Gastrocnemius medialis (tissue), 4 donors: ENCODE measurements around the gene NMT2.

Experiments
- CTCF ChIP-seq, 5 experiments: fragments of 450-650 bp in 3 of 5; fragments of 200-600 bp in 2 of 5; sonication (generic) in 2 of 5; IDR thresholded peaks in 4 of 5; conservative IDR thresholded peaks in 1 of 5; 1 replicate in 4 of 5; 2 replicates in 1 of 5; pipeline ENCODE4 v1.5.1; 2016 to 2019; ENCODE audit warnings: antibody characterized with exemption in 5 of 5, mild to moderate bottlenecking in 3 of 5, moderate library complexity in 3 of 5
- POLR2A ChIP-seq, 2 donors: fragments of 450-650 bp; IDR thresholded peaks; one replicate each; pipeline ENCODE4 v1.6.1; 2017; ENCODE audit warnings: antibody characterized with exemption in 2 of 2, mild to moderate bottlenecking in 2 of 2, moderate library complexity in 2 of 2

GRCh38 chr10:15092855-15093408 is 75.6 kb downstream of the NMT2 start:
- TF ChIP-seq CTCF (IDR thresholded peaks at IDR 0.05 in 4 of 5, conservative IDR thresholded peaks at IDR 0.05 in 1 of 5) (no peak), POLR2A (IDR thresholded peaks at IDR 0.05) (no peak)
